ENCODE results near the gene TTC7B. TPM values are rescaled to one million over a fixed set of nuclear protein-coding genes. Genes with fewer than 3 reads are reported as not detected.

The TTC7B gene
- total and polyA plus RNA-seq, 2 of the 8 experiments (the other 6 are each of a cell fraction or from before 2014, with no cell fraction given), result 23.7 to 34.0 TPM

GRCh38 chr14:90488256-90488655 lies 328.0 kb downstream of the TTC7B start:
- TF ChIP-seq HDAC2 (IDR thresholded peaks at IDR 0.05; ENCODE audit: borderline replicate concordance in 1 of 2, low read depth in 2 of 2, low read length in 2 of 2) (no peak), YY1 (IDR thresholded peaks at IDR 0.05; ENCODE audit: low read depth, low read length) (no peak), CHD1 (IDR thresholded peaks at IDR 0.05; ENCODE audit: low read depth, low read length) (no peak), MAFK (IDR thresholded peaks at IDR 0.05; ENCODE audit: low read depth, low read length) (no peak), RNF2 (IDR thresholded peaks at IDR 0.05; ENCODE audit: borderline replicate concordance, low read depth, low read length, missing control alignments, poor library complexity, severe bottlenecking) (no peak)
- POLR2A ChIA-PET (ENCODE audit: partially characterized antibody), result no interaction called here
- H2BK5ac ChIP-seq (ENCODE audit: low read depth, low read length), result no peak overlapping the region

More at GRCh38 chr14:90488256-90488655, 328.0 kb downstream of the TTC7B start:
- no peak overlapping the region for H3K18ac ChIP-seq (ENCODE audit: extremely low read depth, low read length)
- peak in 1 of 2 experiments; percentile 22 for DNase-seq (ENCODE audit: low read depth in 1 of 2, low spot score in 2 of 2)
- no peak overlapping the region for H2AFZ ChIP-seq (ENCODE audit: low read length)
- no peak overlapping the region for H4K91ac ChIP-seq (replicated peaks; ENCODE audit: insufficient read length, low read length)
- H3K4me3 ChIP-seq (ENCODE audit: extremely low read depth in 1 of 4, insufficient read depth in 2 of 4, low read depth in 3 of 4, low read length in 4 of 4), result no peak overlapping the region
- peaks cover 0 to 9% (median 6%) of the 10 kb centered on the region in 4 experiments; a peak in 6 of 7 replicates for H3K4me1 ChIP-seq (replicated peaks in 1 of 4; ENCODE audit: control insufficient read depth in 3 of 4, insufficient read depth in 4 of 4, low read length in 3 of 4)
- FAIRE-seq, result no peak
- H3K14ac ChIP-seq (ENCODE audit: insufficient read length), result no peak overlapping the region
- H2BK15ac ChIP-seq (ENCODE audit: low read length), result peak overlapping the region; percentile 29; the same call in 1 of the 2 replicates
- no peak overlapping the region for H3K4ac ChIP-seq (replicated peaks; ENCODE audit: insufficient read length, low read depth, low read length)
- H3K27me3 ChIP-seq (replicated peaks in 1 of 4; ENCODE audit: control insufficient read depth in 3 of 4, extremely low read depth in 1 of 4, insufficient read depth in 3 of 4, low read length in 3 of 4), result no peaks in the 10 kb centered on the region; a peak in 1 of 7 replicates
- H3K9ac ChIP-seq (replicated peaks in 1 of 4; ENCODE audit: extremely low read depth in 1 of 4, low read depth in 3 of 4, low read length in 3 of 4), result no peak overlapping the region
- H4K5ac ChIP-seq (ENCODE audit: insufficient read length, low read depth, low read length), result no peak overlapping the region
- CTCF ChIA-PET (ENCODE audit: partially characterized antibody), result interaction anchor here (1.0 kb wide), 1 partner anchor 102 kb away, joined by 3 read pairs; no protein-coding TSS in a partner anchor
- no peak overlapping the region for H2AK5ac ChIP-seq (ENCODE audit: low read depth, low read length)
- no peaks in the 10 kb centered on the region for H3K79me1 ChIP-seq (ENCODE audit: low read depth, low read length)
- 87% methylated on average over 5 of the region's 5 CpGs; no CpG with 5 or more reads in 1 of the 2 experiments for WGBS, 2 experiments (ENCODE audit: extremely low coverage in 1 of 2, insufficient coverage in 1 of 2, insufficient read length in 1 of 2, insufficient replicate concordance in 2 of 2, low coverage in 1 of 2, low lambda C conversion rate in 2 of 2, missing lambda C conversion rate in 1 of 2)
- H3K79me2 ChIP-seq (ENCODE audit: control insufficient read depth in 1 of 2, insufficient read depth in 2 of 2, low read length in 2 of 2), result no peaks in the 10 kb centered on the region
- H2BK20ac ChIP-seq (ENCODE audit: low read length), result no peak overlapping the region
- H2BK12ac ChIP-seq (ENCODE audit: low read depth, low read length), result no peak overlapping the region
- no peak overlapping the region for H2BK120ac ChIP-seq (replicated peaks; ENCODE audit: low read depth, low read length)
- no peaks in the 10 kb centered on the region for H3K36me3 ChIP-seq (ENCODE audit: control insufficient read depth in 2 of 4, insufficient read depth in 4 of 4, low read length in 3 of 4)
- no peak overlapping the region for H3K27ac ChIP-seq (ENCODE audit: low read depth, low read length)
- no peak overlapping the region for H3K4me2 ChIP-seq (ENCODE audit: insufficient read depth in 1 of 2, low read depth in 2 of 2, low read length in 2 of 2)
- H3K23me2 ChIP-seq (ENCODE audit: low read depth, low read length), result peaks cover 4% of the 10 kb centered on the region; the same call in 1 of the 2 replicates
- no peaks in the 10 kb centered on the region for H3K9me3 ChIP-seq (ENCODE audit: insufficient read depth in 2 of 2, low read depth in 1 of 2, low read length in 1 of 2)
- H4K20me1 ChIP-seq (replicated peaks in 1 of 2; ENCODE audit: control insufficient read depth in 1 of 2, insufficient read depth in 2 of 2, low read length in 2 of 2), result no peaks in the 10 kb centered on the region
- no peak overlapping the region for H3K56ac ChIP-seq (replicated peaks; ENCODE audit: insufficient read length, low read depth, low read length)
- H3K23ac ChIP-seq (ENCODE audit: insufficient read length), result no peak overlapping the region
- no peak overlapping the region for H4K8ac ChIP-seq (ENCODE audit: extremely low read depth, insufficient read depth, low read length)
